Measurements from ENCODE around the gene PARD6B.

PARD6B gene

GRCh38 chr20:50733644-50734349 lies 2.4 kb downstream of the PARD6B start:
- TF ChIP-seq ZFX (IDR thresholded peaks at IDR 0.05; ENCODE audit: borderline replicate concordance) (no peak), CTCF (IDR thresholded peaks at IDR 0.05) (no peak)
- H3K27ac ChIP-seq = no peak overlapping the region

GRCh38 chr20:50734730-50735679 lies 3.6 kb downstream of the PARD6B start:
- H3K27ac ChIP-seq = no peak overlapping the region
- TF ChIP-seq ZFX (IDR thresholded peaks at IDR 0.05; ENCODE audit: borderline replicate concordance) (no peak), CTCF (IDR thresholded peaks at IDR 0.05) (no peak)

GRCh38 chr20:50735813-50736212 lies 4.4 kb downstream of the PARD6B start:
- H3K27ac ChIP-seq = no peak overlapping the region
- TF ChIP-seq CTCF (IDR thresholded peaks at IDR 0.05) = no peak
- no peak for TF ChIP-seq ZFX (IDR thresholded peaks at IDR 0.05; ENCODE audit: borderline replicate concordance)

GRCh38 chr20:50737352-50737751 lies 6.0 kb downstream of the PARD6B start:
- H3K27ac ChIP-seq = no peak overlapping the region
- TF ChIP-seq CTCF (IDR thresholded peaks at IDR 0.05) = no peak
- no peak for TF ChIP-seq ZFX (IDR thresholded peaks at IDR 0.05; ENCODE audit: borderline replicate concordance)

GRCh38 chr20:50743087-50743486 lies 11.7 kb downstream of the PARD6B start:
- no peak for TF ChIP-seq CTCF (IDR thresholded peaks at IDR 0.05)
- TF ChIP-seq ZFX (IDR thresholded peaks at IDR 0.05; ENCODE audit: borderline replicate concordance) = no peak
- H3K27ac ChIP-seq = 0 out of 2 replicates have a peak overlapping the region, but pooled peaks have one; percentile 25

- TF ChIP-seq CTCF (IDR thresholded peaks at IDR 0.05) = peak; percentile 28
- TF ChIP-seq ZFX (IDR thresholded peaks at IDR 0.05; ENCODE audit: borderline replicate concordance) = no peak
- H3K27ac ChIP-seq = peak overlapping the region; percentile 54
Measured at GRCh38 chr20:50744143-50744792, 12.9 kb downstream of the PARD6B start.
